ENCODE data around the gene PSMC3. TPM values are rescaled to one million over a fixed set of nuclear protein-coding genes. Genes with fewer than 3 reads are reported as not detected.

PSMC3 gene
- total RNA-seq, 4 donors from 2014 or later: 72.9 to 134 (median 122) TPM

GRCh38 chr11:47389577-47390421 is 36.4 kb downstream of the PSMC3 start:
- H3K27me3 ChIP-seq: no peaks in the 10 kb centered on the region
- no peaks in the 10 kb centered on the region for H3K9me3 ChIP-seq
- WGBS, 2 donors: 86 to 90% methylated on average over 14 to 15 of the region's 17 CpGs
- TF ChIP-seq POLR2A (IDR thresholded peaks at IDR 0.05) (no peak), CTCF (IDR thresholded peaks at IDR 0.05) (no peak)
- H3K27ac ChIP-seq: peak overlapping the region; percentile 65 to 82 (median 70)
- H3K4me3 ChIP-seq: no peak overlapping the region
- H3K4me1 ChIP-seq: peaks cover 20 to 60% (median 23%) of the 10 kb centered on the region in 3 donors
- DNase-seq: no peak
- H3K36me3 ChIP-seq: no peaks in the 10 kb centered on the region
- intact Hi-C loops (cut with DNase I): no loop called here

- Histone ChIP-seq H3K4me3 (peak overlapping the region in 1 of 4 donors; percentile 25), H3K4me1 (peaks cover 16 to 51% (median 20%) of the 10 kb centered on the region in 3 donors), H3K27ac (peak overlapping the region; percentile 65 to 82 (median 70)), H3K36me3 (no peaks in the 10 kb centered on the region), H3K27me3 (no peaks in the 10 kb centered on the region), H3K9me3 (no peaks in the 10 kb centered on the region)
- DNase-seq: no peak
- WGBS, 2 donors: 61 to 63% methylated on average over 19 to 26 of the region's 28 CpGs
- intact Hi-C loops (cut with DNase I): no loop called here
- no peak for TF ChIP-seq POLR2A (IDR thresholded peaks at IDR 0.05)
- no peak for TF ChIP-seq CTCF (IDR thresholded peaks at IDR 0.05)
Measured at GRCh38 chr11:47388697-47389576, 37.3 kb downstream of the PSMC3 start.

GRCh38 chr11:47387944-47388696 is 38.1 kb downstream of the PSMC3 start:
- no peaks in the 10 kb centered on the region for H3K9me3 ChIP-seq
- peaks cover 15 to 44% (median 20%) of the 10 kb centered on the region in 3 donors for H3K4me1 ChIP-seq
- DNase-seq: no peak
- intact Hi-C loops (cut with DNase I): no loop called here
- 53 to 54% methylated on average over 6 to 7 of the region's 13 CpGs for WGBS, 2 donors
- H3K4me3 ChIP-seq: no peak overlapping the region
- no peaks in the 10 kb centered on the region for H3K36me3 ChIP-seq
- TF ChIP-seq POLR2A (IDR thresholded peaks at IDR 0.05) (no peak), CTCF (IDR thresholded peaks at IDR 0.05) (no peak)
- no peaks in the 10 kb centered on the region for H3K27me3 ChIP-seq
- H3K27ac ChIP-seq: peak overlapping the region; percentile 65 to 82 (median 70)

GRCh38 chr11:47384498-47384897 is 41.7 kb downstream of the PSMC3 start:
- Histone ChIP-seq H3K9me3 (no peaks in the 10 kb centered on the region), H3K4me3 (no peak overlapping the region), H3K4me1 (peaks cover 13 to 21% (median 18%) of the 10 kb centered on the region in 3 donors), H3K27me3 (no peaks in the 10 kb centered on the region), H3K36me3 (no peaks in the 10 kb centered on the region), H3K27ac (no peak overlapping the region)
- intact Hi-C loops (cut with DNase I): no loop called here
- WGBS, 2 donors: 91 to 94% methylated on average over 4 of the region's 4 CpGs
- DNase-seq: no peak
- no peak for TF ChIP-seq POLR2A (IDR thresholded peaks at IDR 0.05)
- no peak for TF ChIP-seq CTCF (IDR thresholded peaks at IDR 0.05)

Measured in esophagus squamous epithelium (tissue), 5 donors.